Activated CD4-positive, alpha-beta memory T cell treated with anti-CD3 and anti-CD28 coated beads, Interleukin-2, amount 10 ng/mL, durations not matched to agents 7 days and 5 days (primary cell): ENCODE data around the gene SGO2. TPM values are rescaled to one million over a fixed set of nuclear protein-coding genes. Genes with fewer than 3 reads are reported as not detected.
"Not testable (repeated sequence)": the region's sequence is repeated elsewhere in the genome, so short reads cannot be mapped to it uniquely, and the experiment has no call there.

Experiments
- CTCF ChIA-PET: fragments of 350-600 bp; sonication (Branson Sonifier 250); formaldehyde crosslinking; loops from one replicate; lab custom pipeline; 2021; ENCODE audit warnings: antibody characterized with exemption, inconsistent platforms; lab: Charles Lee
- POLR2A ChIA-PET: fragments of 350-600 bp; sonication (Branson Sonifier 250); formaldehyde crosslinking; loops from one replicate; lab custom pipeline; 2021; ENCODE audit warnings: antibody characterized with exemption; lab: Charles Lee
- DNase-seq: peaks from one replicate; pipeline ENCODE4 v3.0.0-alpha.2; 2020
- H3K27ac Mint-ChIP-seq: one replicate; pipeline ENCODE4 v1.8.0; 2021; ENCODE audit warnings: mild to moderate bottlenecking, mixed read lengths
- H3K27me3 Mint-ChIP-seq: one replicate; pipeline ENCODE4 v1.8.0; 2021; ENCODE audit warnings: mixed read lengths
- H3K36me3 Mint-ChIP-seq: one replicate; pipeline ENCODE4 v1.8.0; 2021; ENCODE audit warnings: low read depth, mixed read lengths
- H3K4me1 Mint-ChIP-seq: one replicate; pipeline ENCODE4 v1.8.0; 2021; ENCODE audit warnings: mixed read lengths
- H3K4me3 Mint-ChIP-seq: one replicate; pipeline ENCODE4 v1.8.0; 2021; ENCODE audit warnings: mild to moderate bottlenecking, mixed read lengths
- H3K9me3 Mint-ChIP-seq: one replicate; pipeline ENCODE4 v1.8.0; 2021; ENCODE audit warnings: mixed read lengths
- total RNA-seq, 2 experiments: library from RNA; stranded (reverse); gene quantifications; one replicate each; pipeline ENCODE4 v1.2.3, GENCODE V29; 2021

The SGO2 gene
- total RNA-seq, 2 experiments from 2014 or later: 44.2 to 45.3 TPM

DNA sequence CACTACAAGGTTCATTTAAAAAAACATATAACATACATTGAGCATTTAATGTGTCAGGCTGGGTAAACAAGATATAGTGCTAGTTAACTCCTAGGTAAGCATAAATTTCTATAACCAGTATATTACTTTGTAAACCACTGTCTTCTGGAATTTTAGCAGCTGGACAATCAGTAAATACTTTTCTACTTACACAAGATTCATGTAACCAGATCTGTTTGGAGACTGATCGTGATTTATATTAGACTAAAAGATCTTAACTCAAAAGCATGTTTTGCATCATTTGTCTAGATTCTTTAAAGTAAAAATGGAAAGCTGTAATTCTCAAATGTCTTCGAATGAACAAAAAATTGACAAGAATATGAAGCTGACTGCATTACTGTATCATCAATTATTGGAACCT lies 941 bp upstream of the SGO2 start:
- H3K9me3 Mint-ChIP-seq: no peaks in the 10 kb centered on the region

DNA sequence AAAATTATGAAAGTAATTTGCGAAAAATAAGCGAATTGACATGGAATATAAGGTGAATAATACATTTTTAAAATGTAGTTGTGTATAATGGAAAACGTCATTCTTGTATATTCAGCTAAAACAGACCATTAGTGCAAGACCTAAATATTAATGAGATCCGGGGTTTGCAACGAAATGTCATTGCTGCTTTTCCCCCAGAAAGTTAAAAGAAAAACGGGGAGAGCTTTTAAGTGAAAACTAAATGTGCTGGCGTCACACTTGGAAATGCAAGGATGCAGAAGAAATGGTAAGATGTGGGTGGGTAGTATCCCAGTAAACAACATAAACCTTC lies 491 bp upstream of the SGO2 start:
- H3K36me3 Mint-ChIP-seq: peaks cover 22% of the 10 kb centered on the region

More for the DNA sequence above, 941 bp upstream of the SGO2 start:
- H3K27me3 Mint-ChIP-seq: peaks cover 3% of the 10 kb centered on the region
- ChIA-PET CTCF (interaction anchor here (1.1 to 5.9 kb wide), 8 partner anchors 9 to 180 kb away, joined by 3 to 51 read pairs (median 4); partner anchors contain the start of gene KCTD18), POLR2A (interaction anchor here (0.9 to 4.3 kb wide), 8 partner anchors 9 to 614 kb away, joined by 3 to 47 read pairs (median 6); partner anchors contain the start of genes C2orf69, KCTD18, MAIP1 and TYW5)
- H3K4me1 Mint-ChIP-seq: peaks cover 46% of the 10 kb centered on the region
- H3K4me3 Mint-ChIP-seq: no peak overlapping the region
- peaks cover 22% of the 10 kb centered on the region for H3K36me3 Mint-ChIP-seq
- H3K27ac Mint-ChIP-seq: no peak overlapping the region
- no peak for DNase-seq

DNA sequence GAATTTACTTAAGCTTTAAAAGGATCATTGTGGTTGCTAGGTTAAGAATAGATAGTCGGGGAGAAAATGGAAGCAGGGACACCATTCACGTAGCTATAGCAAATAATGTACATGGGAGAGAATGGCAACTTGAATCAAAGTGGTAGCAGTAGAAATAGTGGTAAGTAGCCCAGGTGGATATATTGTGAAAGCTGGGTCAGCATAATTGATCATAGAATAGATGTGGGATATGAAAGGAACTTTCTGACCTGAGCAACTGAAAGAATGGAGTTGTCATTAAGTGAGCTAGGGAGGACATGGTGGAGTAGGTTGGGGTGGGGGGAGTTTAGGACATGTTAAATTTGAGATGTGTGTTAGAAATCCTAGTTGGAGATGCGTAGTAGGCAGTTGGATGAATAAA lies 2.2 kb downstream of the SGO2 start:
- Mint-ChIP-seq H3K36me3 (peaks cover 25% of the 10 kb centered on the region), H3K4me1 (peaks cover 43% of the 10 kb centered on the region), H3K27me3 (peaks cover 1% of the 10 kb centered on the region), H3K9me3 (no peaks in the 10 kb centered on the region), H3K4me3 (peak overlapping the region; percentile 91), H3K27ac (no peak overlapping the region)
- ChIA-PET CTCF (interaction anchor here (0.7 kb wide), 1 partner anchor 541 kb away, joined by 4 read pairs; no protein-coding TSS in a partner anchor), POLR2A (interaction anchor here (0.6 to 4.3 kb wide), 2 partner anchors 19 to 541 kb away, joined by 4 to 47 read pairs; partner anchors contain the start of gene KCTD18)
- DNase-seq: no peak

More for the DNA sequence above, 491 bp upstream of the SGO2 start:
- DNase-seq: no peak
- ChIA-PET POLR2A (interaction anchor here (0.9 to 4.3 kb wide), 10 partner anchors 9 to 615 kb away, joined by 3 to 47 read pairs (median 6); partner anchors contain the start of genes C2orf69, KCTD18, MAIP1 and TYW5), CTCF (interaction anchor here (1.1 to 5.9 kb wide), 8 partner anchors 9 to 180 kb away, joined by 3 to 51 read pairs (median 4); partner anchors contain the start of gene KCTD18)
- peak overlapping the region; percentile 91 for H3K4me3 Mint-ChIP-seq
- peaks cover 46% of the 10 kb centered on the region for H3K4me1 Mint-ChIP-seq
- peaks cover 3% of the 10 kb centered on the region for H3K27me3 Mint-ChIP-seq
- H3K9me3 Mint-ChIP-seq: no peaks in the 10 kb centered on the region
- H3K27ac Mint-ChIP-seq: peak overlapping the region; percentile 88

DNA sequence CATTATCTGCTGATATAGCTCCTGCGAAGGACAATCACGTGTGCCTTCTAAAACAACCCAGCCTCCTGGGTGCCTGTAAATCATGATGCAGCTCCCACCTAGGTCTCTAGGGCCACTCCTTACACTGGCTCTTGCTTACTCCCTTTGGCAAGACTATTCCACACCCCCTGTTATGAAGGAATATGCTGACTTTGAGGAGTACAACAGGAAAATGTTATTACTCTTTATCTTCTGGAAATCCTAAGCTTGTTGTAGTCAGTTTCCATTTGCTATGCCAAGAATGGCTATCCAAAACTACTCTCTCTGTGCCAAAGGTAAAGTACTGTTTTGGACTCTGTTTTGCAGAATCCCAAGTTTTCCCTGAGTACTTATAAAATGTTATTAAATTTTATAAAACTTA lies 7.7 kb downstream of the SGO2 start:
- Mint-ChIP-seq H3K27ac (no peak overlapping the region), H3K36me3 (peaks cover 20% of the 10 kb centered on the region), H3K4me3 (no peak overlapping the region), H3K4me1 (peaks cover 5% of the 10 kb centered on the region), H3K27me3 (no peaks in the 10 kb centered on the region), H3K9me3 (no peaks in the 10 kb centered on the region)
- POLR2A ChIA-PET: interaction anchor here (2.6 kb wide), 1 partner anchor 8 kb away, joined by 13 read pairs; the partner anchor contains the start of gene SGO2
- DNase-seq: no peak
- CTCF ChIA-PET: interaction anchor here (2.0 to 2.8 kb wide), 2 partner anchors 8 to 24 kb away, joined by 6 to 9 read pairs; partner anchors contain the start of genes KCTD18 and SGO2

- CTCF ChIA-PET: interaction anchor here (2.0 to 2.8 kb wide), 2 partner anchors 9 to 24 kb away, joined by 6 to 9 read pairs; partner anchors contain the start of genes KCTD18 and SGO2
- H3K27me3 Mint-ChIP-seq: no peaks in the 10 kb centered on the region
- no peaks in the 10 kb centered on the region for H3K9me3 Mint-ChIP-seq
- H3K36me3 Mint-ChIP-seq: peaks cover 15% of the 10 kb centered on the region
- DNase-seq: no peak
- POLR2A ChIA-PET: interaction anchor here (0.7 to 2.6 kb wide), 2 partner anchors 9 to 11 kb away, joined by 3 to 13 read pairs; partner anchors contain the start of gene SGO2
- no peak overlapping the region for H3K27ac Mint-ChIP-seq
- H3K4me3 Mint-ChIP-seq: no peak overlapping the region
- no peaks in the 10 kb centered on the region for H3K4me1 Mint-ChIP-seq
Measured at GRCh38 chr2:200534572-200534971, 8.6 kb downstream of the SGO2 start.

DNA sequence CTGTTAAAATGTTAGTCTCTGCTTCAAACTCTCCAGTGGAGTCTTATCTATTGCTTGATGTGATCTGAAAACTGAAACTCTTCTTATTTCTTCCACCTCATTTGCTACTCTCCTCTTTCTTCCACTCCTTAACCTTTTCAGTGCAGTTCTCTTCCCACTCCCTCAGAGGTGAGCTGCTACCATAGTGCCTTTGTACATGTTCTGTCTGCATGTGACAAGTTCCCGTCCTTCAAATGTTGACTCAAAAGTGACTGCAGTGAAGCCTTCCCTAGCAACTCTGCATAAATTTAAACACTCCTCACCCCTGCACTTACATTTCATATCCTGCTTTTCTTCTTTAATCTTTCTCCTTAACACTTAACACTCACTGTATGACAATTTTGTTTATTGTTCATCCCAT lies 12.1 kb downstream of the SGO2 start:
- Mint-ChIP-seq H3K27ac (no peak overlapping the region), H3K4me1 (no peaks in the 10 kb centered on the region), H3K9me3 (peaks cover 9% of the 10 kb centered on the region), H3K27me3 (no peaks in the 10 kb centered on the region), H3K36me3 (peaks cover 20% of the 10 kb centered on the region), H3K4me3 (no peak overlapping the region)
- DNase-seq: no peak
- ChIA-PET CTCF (no interaction called here), POLR2A (interaction anchor here (2.2 kb wide), 1 partner anchor 12 kb away, joined by 7 read pairs; the partner anchor contains the start of gene SGO2)

DNA sequence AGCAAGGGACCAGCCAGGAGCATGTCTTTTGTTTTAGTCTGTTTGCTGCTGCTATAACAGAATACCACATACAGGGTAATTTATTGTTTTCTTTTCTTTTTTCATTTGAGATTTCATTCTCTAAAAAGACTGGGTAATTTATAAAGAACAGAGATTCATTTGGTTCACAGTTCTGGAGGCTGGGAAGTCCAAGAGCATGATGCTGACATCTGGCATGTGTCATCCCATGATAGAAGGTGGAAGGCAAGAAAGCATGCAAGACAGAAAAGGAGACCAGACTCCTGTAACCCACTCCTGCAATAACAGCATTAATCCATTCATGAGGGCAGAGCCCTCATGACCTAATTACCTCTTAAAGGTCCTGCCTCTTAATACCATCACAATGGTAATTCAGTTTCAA lies 14.8 kb downstream of the SGO2 start:
- Mint-ChIP-seq H3K4me1 (no peaks in the 10 kb centered on the region), H3K9me3 (peaks cover 9% of the 10 kb centered on the region), H3K36me3 (peaks cover 33% of the 10 kb centered on the region), H3K27me3 (no peaks in the 10 kb centered on the region), H3K27ac (no peak overlapping the region), H3K4me3 (no peak overlapping the region)
- ChIA-PET POLR2A (no interaction called here), CTCF (no interaction called here)
- no peak for DNase-seq

DNA sequence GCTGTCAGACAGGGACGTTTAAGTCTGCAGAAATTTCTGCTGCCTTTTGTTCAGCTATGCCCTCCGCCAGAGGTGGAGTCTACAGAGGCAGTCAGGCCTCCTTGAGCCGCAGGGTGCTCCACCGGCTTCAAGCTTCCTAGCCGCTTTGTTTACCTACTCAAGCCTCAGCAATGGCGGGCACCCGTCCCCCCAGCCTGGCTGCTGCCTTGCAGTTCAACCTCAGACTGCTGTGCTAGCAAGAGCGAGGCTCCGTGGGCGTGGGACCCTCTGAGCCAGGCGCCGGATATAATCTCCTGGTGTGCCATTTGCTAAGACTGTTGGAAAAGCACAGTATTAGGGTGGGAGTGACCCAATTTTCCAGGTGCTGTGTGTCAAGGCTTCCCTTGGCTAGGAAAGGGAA lies 40.6 kb downstream of the SGO2 start:
- H3K4me1 Mint-ChIP-seq, DNase-seq, H3K4me3 Mint-ChIP-seq, H3K9me3 Mint-ChIP-seq, CTCF ChIA-PET, H3K27me3 Mint-ChIP-seq, H3K27ac Mint-ChIP-seq: not testable (repeated sequence)
- peaks cover 67% of the 10 kb centered on the region for H3K36me3 Mint-ChIP-seq
- POLR2A ChIA-PET: interaction anchor here (1.6 kb wide), 1 partner anchor 40 kb away, joined by 4 read pairs; the partner anchor contains the start of gene SGO2

DNA sequence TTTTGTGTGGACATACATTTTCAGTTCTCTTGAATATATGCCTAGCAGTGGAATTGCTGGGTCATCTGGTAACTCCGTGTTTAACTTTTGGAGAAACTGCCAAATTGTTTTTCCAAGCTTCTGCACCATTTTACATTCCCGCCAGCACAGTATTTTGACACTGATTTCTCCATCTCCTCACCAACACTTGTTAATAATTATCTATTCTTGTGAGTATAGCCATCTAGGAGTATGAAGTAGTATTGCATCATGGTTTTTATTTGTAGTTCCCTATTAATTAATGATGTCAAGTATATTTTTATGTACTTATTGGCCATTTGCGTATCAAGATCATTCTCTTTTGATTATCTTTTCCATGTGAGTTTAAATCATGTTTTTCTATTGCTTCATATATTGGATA lies 41.9 kb downstream of the SGO2 start:
- no peak overlapping the region for H3K27ac Mint-ChIP-seq
- H3K4me3 Mint-ChIP-seq: no peak overlapping the region
- H3K4me1 Mint-ChIP-seq: no peaks in the 10 kb centered on the region
- H3K9me3 Mint-ChIP-seq: peaks cover 5% of the 10 kb centered on the region
- ChIA-PET CTCF (no interaction called here), POLR2A (no interaction called here)
- H3K36me3 Mint-ChIP-seq: peaks cover 67% of the 10 kb centered on the region
- no peaks in the 10 kb centered on the region for H3K27me3 Mint-ChIP-seq
- no peak for DNase-seq

GRCh38 chr2:200575957-200576356 lies 50.0 kb downstream of the SGO2 start:
- Mint-ChIP-seq H3K27me3 (no peaks in the 10 kb centered on the region), H3K36me3 (peaks cover 49% of the 10 kb centered on the region), H3K4me3 (no peak overlapping the region), H3K27ac (no peak overlapping the region), H3K9me3 (no peaks in the 10 kb centered on the region), H3K4me1 (peaks cover 18% of the 10 kb centered on the region)
- DNase-seq: no peak
- POLR2A ChIA-PET: no interaction called here
- CTCF ChIA-PET: interaction anchor here (0.6 to 1.2 kb wide), 8 partner anchors 9 to 801 kb away, joined by 3 to 4 read pairs (median 3); no protein-coding TSS in a partner anchor

- POLR2A ChIA-PET: no interaction called here
- CTCF ChIA-PET: no interaction called here
- DNase-seq: no peak
- H3K36me3 Mint-ChIP-seq: peaks cover 40% of the 10 kb centered on the region
- H3K9me3 Mint-ChIP-seq: no peaks in the 10 kb centered on the region
- no peak overlapping the region for H3K27ac Mint-ChIP-seq
- H3K4me1 Mint-ChIP-seq: peaks cover 18% of the 10 kb centered on the region
- no peak overlapping the region for H3K4me3 Mint-ChIP-seq
- no peaks in the 10 kb centered on the region for H3K27me3 Mint-ChIP-seq
Measured at GRCh38 chr2:200577027-200577426, 51.0 kb downstream of the SGO2 start.

- POLR2A ChIA-PET: no interaction called here
- Mint-ChIP-seq H3K4me3 (no peak overlapping the region), H3K9me3 (no peaks in the 10 kb centered on the region), H3K4me1 (peaks cover 18% of the 10 kb centered on the region), H3K27me3 (no peaks in the 10 kb centered on the region), H3K27ac (no peak overlapping the region), H3K36me3 (peaks cover 35% of the 10 kb centered on the region)
- DNase-seq: no peak
- CTCF ChIA-PET: interaction anchor here (0.6 to 1.2 kb wide), 3 partner anchors 8 to 789 kb away, joined by 3 to 5 read pairs (median 3); no protein-coding TSS in a partner anchor
Measured at GRCh38 chr2:200578778-200579177, 52.8 kb downstream of the SGO2 start.

- ChIA-PET POLR2A (no interaction called here), CTCF (interaction anchor here (1.0 to 1.3 kb wide), 2 partner anchors 8 to 116 kb away, joined by 3 read pairs; no protein-coding TSS in a partner anchor)
- H3K4me1 Mint-ChIP-seq: peaks cover 10% of the 10 kb centered on the region
- H3K27ac Mint-ChIP-seq: no peak overlapping the region
- H3K4me3 Mint-ChIP-seq: no peak overlapping the region
- H3K36me3 Mint-ChIP-seq: peaks cover 19% of the 10 kb centered on the region
- H3K27me3 Mint-ChIP-seq: peaks cover 7% of the 10 kb centered on the region
- no peaks in the 10 kb centered on the region for H3K9me3 Mint-ChIP-seq
- DNase-seq: no peak
Measured at GRCh38 chr2:200584639-200585038, 58.6 kb downstream of the SGO2 start.
